ENCODE results near the gene CD164L2.

DNA sequence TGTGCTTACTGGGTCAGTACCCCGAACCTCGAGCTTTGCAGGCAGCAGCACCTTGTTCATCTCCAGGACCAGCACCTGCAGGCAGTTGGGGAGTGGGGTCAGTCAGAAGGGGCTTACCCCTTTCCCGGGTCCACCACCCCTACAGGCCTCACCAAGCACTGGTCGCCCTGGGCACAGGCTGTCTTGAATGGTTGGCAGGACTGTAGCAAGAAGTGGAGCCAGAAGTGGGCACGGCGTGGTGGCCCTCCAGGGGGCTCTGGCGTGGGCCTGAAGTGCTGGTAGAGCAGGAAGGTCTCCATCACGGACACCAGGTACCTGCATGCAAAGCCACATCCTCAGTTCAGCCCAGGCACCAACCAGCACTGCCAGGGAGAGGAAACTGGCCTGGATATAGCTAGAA is 21.6 kb downstream of the CD164L2 start:
- no peak for TF ChIP-seq CTCF (IDR thresholded peaks at IDR 0.05; ENCODE audit: insufficient read depth, low read length, poor library complexity, severe bottlenecking)
- no peak for TF ChIP-seq EZH2phosphoT487 (conservative IDR thresholded peaks at IDR 0.05; ENCODE audit: low read length)

Measured in SU-DHL-6 (cell line).